ENCODE measurements around the gene SYNDIG1L. TPM values are rescaled to one million over a fixed set of nuclear protein-coding genes. Genes with fewer than 3 reads are reported as not detected.

SYNDIG1L gene
- not detected in 2 replicates for polyA plus RNA-seq (2011; rRNA removed)
- not detected in 2 replicates for polyA minus RNA-seq (2011; rRNA and poly(A)+ RNA removed)

DNA sequence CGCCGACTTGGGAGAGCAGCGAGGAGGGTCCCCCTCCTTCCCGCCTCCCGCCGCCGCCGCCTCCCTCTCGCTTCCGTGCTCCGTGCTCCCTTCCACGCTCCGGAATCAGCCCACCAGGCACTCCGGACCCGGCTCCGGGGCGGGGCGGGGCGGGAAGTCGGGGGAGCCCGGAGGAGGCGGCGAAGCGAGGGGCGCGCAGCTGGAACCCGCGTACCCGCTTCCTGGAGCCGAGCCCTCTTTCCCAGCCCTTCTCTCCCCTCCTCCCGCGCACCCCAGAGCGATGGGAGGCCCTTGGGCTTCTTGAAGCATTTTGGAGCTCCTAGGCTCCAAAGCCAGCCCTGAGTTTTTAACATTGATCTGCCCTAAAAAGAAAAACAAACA, at the start of gene SYNDIG1L:
TSS of gene SYNDIG1L (minus strand) at position 9 of the 381 bp plus-strand sequence. CDS start 16,466 bp downstream, outside the sequence.
- no peak within 1 kb of the TSS for H3K27ac ChIP-seq (ENCODE audit: low read depth, low read length)
- no peak for DNase-seq (ENCODE audit: low read depth, low spot score)
- no peak within 1 kb of the TSS for H3K4me3 ChIP-seq (ENCODE audit: low read depth, low read length)
- peaks cover 38% of the 10 kb centered on the region for H3K27me3 ChIP-seq (ENCODE audit: control insufficient read depth, insufficient read depth, low read length)
- CTCF ChIA-PET: interaction anchor here (2.1 kb wide), 1 partner anchor 53 kb away, joined by 4 read pairs; no protein-coding TSS in a partner anchor
- POLR2A ChIA-PET: no interaction called here
- H3K9me3 ChIP-seq (ENCODE audit: control insufficient read depth, insufficient read depth, low read length): no peaks in the 10 kb centered on the region
- TF ChIP-seq, protein P1, sequence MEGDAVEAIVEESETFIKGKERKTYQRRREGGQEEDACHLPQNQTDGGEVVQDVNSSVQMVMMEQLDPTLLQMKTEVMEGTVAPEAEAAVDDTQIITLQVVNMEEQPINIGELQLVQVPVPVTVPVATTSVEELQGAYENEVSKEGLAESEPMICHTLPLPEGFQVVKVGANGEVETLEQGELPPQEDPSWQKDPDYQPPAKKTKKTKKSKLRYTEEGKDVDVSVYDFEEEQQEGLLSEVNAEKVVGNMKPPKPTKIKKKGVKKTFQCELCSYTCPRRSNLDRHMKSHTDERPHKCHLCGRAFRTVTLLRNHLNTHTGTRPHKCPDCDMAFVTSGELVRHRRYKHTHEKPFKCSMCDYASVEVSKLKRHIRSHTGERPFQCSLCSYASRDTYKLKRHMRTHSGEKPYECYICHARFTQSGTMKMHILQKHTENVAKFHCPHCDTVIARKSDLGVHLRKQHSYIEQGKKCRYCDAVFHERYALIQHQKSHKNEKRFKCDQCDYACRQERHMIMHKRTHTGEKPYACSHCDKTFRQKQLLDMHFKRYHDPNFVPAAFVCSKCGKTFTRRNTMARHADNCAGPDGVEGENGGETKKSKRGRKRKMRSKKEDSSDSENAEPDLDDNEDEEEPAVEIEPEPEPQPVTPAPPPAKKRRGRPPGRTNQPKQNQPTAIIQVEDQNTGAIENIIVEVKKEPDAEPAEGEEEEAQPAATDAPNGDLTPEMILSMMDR (IDR thresholded peaks at IDR 0.05; ENCODE audit: low read depth, low read length): no peak

DNA sequence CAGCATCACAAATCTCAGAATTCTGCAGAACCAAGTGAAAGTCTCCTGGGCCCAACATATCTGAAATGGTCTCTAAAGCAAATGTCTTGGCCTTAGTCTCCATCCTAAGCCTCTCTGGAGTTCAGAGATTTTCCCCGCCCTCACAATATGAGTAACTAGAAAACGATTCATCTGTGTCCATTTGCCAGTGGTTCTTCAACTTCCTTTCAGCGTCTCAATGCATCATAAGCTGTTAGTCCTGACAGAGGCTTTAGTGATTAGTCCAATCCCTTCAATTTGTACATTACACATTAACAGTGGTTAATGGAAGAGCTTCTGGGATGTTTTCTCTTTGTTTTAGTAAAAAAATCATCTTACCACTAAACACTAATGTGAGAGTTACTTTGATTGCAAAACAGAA, 49.7 kb upstream of the SYNDIG1L start:
- Histone ChIP-seq H3K27me3 (ENCODE audit: control insufficient read depth, insufficient read depth, low read length) (no peaks in the 10 kb centered on the region), H3K9me3 (ENCODE audit: control insufficient read depth, insufficient read depth, low read length) (no peaks in the 10 kb centered on the region), H3K4me3 (ENCODE audit: low read depth, low read length) (no peak overlapping the region), H3K27ac (ENCODE audit: low read depth, low read length) (no peak overlapping the region)
- CTCF ChIA-PET: interaction anchor here (0.9 to 1.9 kb wide), 3 partner anchors 16 to 115 kb away, joined by 3 to 5 read pairs (median 3); no protein-coding TSS in a partner anchor
- TF ChIP-seq, protein P1 (IDR thresholded peaks at IDR 0.05; ENCODE audit: low read depth, low read length): no peak
- DNase-seq (ENCODE audit: low read depth, low spot score): no peak
- POLR2A ChIA-PET: no interaction called here

DNA sequence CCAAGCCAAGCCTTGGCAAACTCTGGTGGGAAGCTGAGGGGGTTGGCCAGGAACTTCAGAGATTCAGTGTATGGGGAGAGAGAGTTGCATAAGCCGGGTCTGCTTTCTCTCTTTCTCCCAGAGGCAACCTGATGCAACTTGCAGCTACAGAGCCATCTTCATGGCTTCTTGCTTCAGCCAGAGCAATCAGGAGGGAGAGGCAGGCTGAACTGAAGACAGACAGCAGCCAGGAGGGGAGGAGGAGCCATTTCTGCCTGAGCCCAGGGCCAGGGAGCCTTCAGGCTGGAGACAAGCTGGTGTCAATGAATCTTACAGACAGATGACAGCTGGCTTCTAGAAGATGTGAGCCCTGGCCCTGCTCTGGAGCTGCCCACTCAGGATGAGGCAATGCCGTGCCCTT, 48.4 kb upstream of the SYNDIG1L start:
- TF ChIP-seq, protein P1 (IDR thresholded peaks at IDR 0.05; ENCODE audit: low read depth, low read length): no peak
- H3K9me3 ChIP-seq (ENCODE audit: control insufficient read depth, insufficient read depth, low read length): no peaks in the 10 kb centered on the region
- H3K27me3 ChIP-seq (ENCODE audit: control insufficient read depth, insufficient read depth, low read length): no peaks in the 10 kb centered on the region
- ChIA-PET CTCF (interaction anchor here (1.0 to 1.3 kb wide), 3 partner anchors 14 to 149 kb away, joined by 3 to 5 read pairs (median 4); no protein-coding TSS in a partner anchor), POLR2A (interaction anchor here (0.9 kb wide), 1 partner anchor 14 kb away, joined by 3 read pairs; no protein-coding TSS in a partner anchor)
- DNase-seq (ENCODE audit: low read depth, low spot score): no peak
- no peak overlapping the region for H3K27ac ChIP-seq (ENCODE audit: low read depth, low read length)
- H3K4me3 ChIP-seq (ENCODE audit: low read depth, low read length): no peak overlapping the region

DNA sequence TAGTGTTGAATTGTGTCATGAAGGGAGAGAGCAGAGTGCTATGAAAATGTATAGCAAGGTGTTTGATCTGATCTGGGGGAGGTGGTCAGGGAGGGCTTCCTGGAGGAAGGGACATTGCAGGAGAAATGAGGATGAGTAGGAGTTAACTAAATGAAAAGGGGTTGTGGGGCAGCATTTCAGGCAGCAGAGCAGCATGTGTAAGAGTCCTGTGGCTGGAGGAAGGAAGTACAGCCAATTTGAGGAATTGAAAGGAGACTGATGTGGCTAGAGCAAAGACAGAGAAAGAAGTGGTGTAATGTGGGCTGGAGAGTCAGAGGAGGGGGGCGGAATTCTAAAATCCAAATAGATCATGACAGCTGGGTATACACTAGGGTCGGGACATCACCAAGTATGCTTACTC, 46.6 kb upstream of the SYNDIG1L start:
- DNase-seq (ENCODE audit: low read depth, low spot score): no peak
- Histone ChIP-seq H3K4me3 (ENCODE audit: low read depth, low read length) (no peak overlapping the region), H3K27ac (ENCODE audit: low read depth, low read length) (no peak overlapping the region), H3K9me3 (ENCODE audit: control insufficient read depth, insufficient read depth, low read length) (no peaks in the 10 kb centered on the region), H3K27me3 (ENCODE audit: control insufficient read depth, insufficient read depth, low read length) (peaks cover 4% of the 10 kb centered on the region)
- TF ChIP-seq, protein P1 (IDR thresholded peaks at IDR 0.05; ENCODE audit: low read depth, low read length): no peak
- CTCF ChIA-PET: no interaction called here
- POLR2A ChIA-PET: no interaction called here

DNA sequence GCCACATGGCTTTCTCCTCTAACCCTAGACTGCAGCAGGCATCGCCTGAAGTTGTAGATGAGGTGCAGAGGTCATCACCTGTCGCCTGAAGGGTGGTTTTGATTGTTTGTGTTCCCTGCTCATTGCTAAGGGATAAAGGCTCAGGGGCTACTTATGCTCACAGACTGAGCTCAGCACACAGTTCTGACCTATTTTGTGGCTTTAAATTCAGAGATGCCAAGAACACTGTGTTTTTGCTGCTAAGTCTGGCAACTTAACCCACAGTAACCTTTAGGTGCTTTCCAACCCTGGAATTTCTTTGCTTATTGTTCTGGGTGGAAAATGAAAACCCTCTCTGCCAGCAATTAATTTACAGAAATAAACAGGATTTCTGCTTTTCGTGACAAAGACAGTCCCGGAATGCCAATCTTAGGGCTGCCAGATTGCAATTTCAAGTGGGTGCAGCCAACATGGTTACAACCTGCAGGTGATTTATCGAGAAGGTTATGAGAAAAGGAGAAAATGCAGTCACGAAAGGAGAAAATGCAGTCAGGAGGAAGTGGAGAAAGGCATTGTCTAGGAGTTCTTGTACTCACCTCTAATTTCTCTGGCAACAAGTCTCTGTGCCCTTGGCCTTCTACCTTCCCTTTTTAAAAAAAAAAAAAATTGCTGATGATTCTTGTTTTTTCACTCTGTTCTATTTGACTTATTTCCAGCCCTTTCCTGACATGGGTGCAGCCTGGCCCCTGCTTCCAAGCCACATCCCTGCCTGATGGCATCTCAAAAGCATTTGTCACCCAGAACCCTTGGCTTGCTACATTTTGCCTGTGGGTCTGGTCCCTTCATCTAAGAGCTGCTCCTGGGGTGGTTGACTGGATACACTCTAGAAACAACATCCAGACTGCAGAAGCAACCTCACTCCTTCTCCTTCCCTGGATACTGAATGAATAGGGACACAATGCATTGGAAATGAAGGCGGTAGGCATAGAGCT, 43.8 kb upstream of the SYNDIG1L start:
- Histone ChIP-seq H3K4me3 (ENCODE audit: low read depth, low read length) (no peak overlapping the region), H3K9me3 (ENCODE audit: control insufficient read depth, insufficient read depth, low read length) (no peaks in the 10 kb centered on the region), H3K27ac (ENCODE audit: low read depth, low read length) (no peak overlapping the region), H3K27me3 (ENCODE audit: control insufficient read depth, insufficient read depth, low read length) (peaks cover 13% of the 10 kb centered on the region)
- TF ChIP-seq, protein P1 (IDR thresholded peaks at IDR 0.05; ENCODE audit: low read depth, low read length): no peak
- no peak for DNase-seq (ENCODE audit: low read depth, low spot score)
- POLR2A ChIA-PET: no interaction called here
- CTCF ChIA-PET: no interaction called here

Measured in AG04450 (cell line).